Fibroblast of skin of back (primary cell): Measurements from ENCODE around the gene MCF2L2.
A peak's percentile ranks its signal among the peaks of the same experiment; 100 is the strongest.
"Not testable (repeated sequence)": the region's sequence is repeated elsewhere in the genome, so short reads cannot be mapped to it uniquely, and the experiment has no call there.

Experiments
- DNase-seq: peaks from one replicate; pipeline ENCODE4 v3.0.0-alpha.2; 2013

MCF2L2 gene

GRCh38 chr3:183262875-183263378 is 165.5 kb downstream of the MCF2L2 start:
- no peak for DNase-seq

- DNase-seq, result no peak
These were observed 167.2 kb downstream of the MCF2L2 start for GRCh38 chr3:183261151-183261724.

GRCh38 chr3:183260167-183260904 is 168.1 kb downstream of the MCF2L2 start:
- DNase-seq, result no peak

- DNase-seq, result no peak
These were observed 168.8 kb downstream of the MCF2L2 start for GRCh38 chr3:183259621-183260020.

GRCh38 chr3:183259087-183259486 is 169.3 kb downstream of the MCF2L2 start:
- no peak for DNase-seq

- DNase-seq, result no peak
These were observed 173.1 kb downstream of the MCF2L2 start for GRCh38 chr3:183255348-183255730.

GRCh38 chr3:183254487-183255347 is 173.7 kb downstream of the MCF2L2 start:
- peak; percentile 19 for DNase-seq

- peak; percentile 48 for DNase-seq
These were observed 174.6 kb downstream of the MCF2L2 start for GRCh38 chr3:183253528-183254486.

GRCh38 chr3:183252973-183253527 is 175.4 kb downstream of the MCF2L2 start, which contains the start of gene B3GNT5:
Gene B3GNT5 (plus strand): TSS chr3:183253253. CDS start chr3:183269799, 16,546 bp downstream.
- no peak for DNase-seq

- no peak for DNase-seq
These were observed 176.2 kb downstream of the MCF2L2 start for GRCh38 chr3:183252118-183252782.

- DNase-seq, result no peak
These were observed 179.3 kb downstream of the MCF2L2 start for GRCh38 chr3:183249006-183249718.

- peak; percentile 51 for DNase-seq
These were observed 181.3 kb downstream of the MCF2L2 start for GRCh38 chr3:183247011-183247589.

- DNase-seq, result no peak
These were observed 183.4 kb downstream of the MCF2L2 start for GRCh38 chr3:183244981-183245476.

- no peak for DNase-seq
These were observed 184.2 kb downstream of the MCF2L2 start for GRCh38 chr3:183244219-183244618.

- DNase-seq, result no peak
These were observed 186.0 kb downstream of the MCF2L2 start for GRCh38 chr3:183242431-183242830.

GRCh38 chr3:183239046-183239445 is 189.4 kb downstream of the MCF2L2 start:
- no peak for DNase-seq

- DNase-seq, result no peak
These were observed 194.5 kb downstream of the MCF2L2 start for GRCh38 chr3:183233966-183234365.

- no peak for DNase-seq
These were observed 197.6 kb downstream of the MCF2L2 start for GRCh38 chr3:183230826-183231225.

- not testable (repeated sequence) for DNase-seq
These were observed 198.2 kb downstream of the MCF2L2 start for GRCh38 chr3:183230251-183230650.

- DNase-seq, result no peak
These were observed 199.2 kb downstream of the MCF2L2 start for GRCh38 chr3:183229178-183229577.
